K562 (cell line): ENCODE measurements around the gene CXCL13.

Source experiments
- FOXM1 ChIP-seq, 2 experiments: fragments of 450-650 bp in 1 of 2; sonication (generic) in 1 of 2; formaldehyde crosslinking in 1 of 2; IDR thresholded peaks; 2 replicates each; pipeline versions ENCODE4 v1.6.1 to v1.9.0; 2017 to 2022; ENCODE audit warnings: low read depth in 2 of 2, mild to moderate bottlenecking in 2 of 2, missing genetic modification reagents in 1 of 2, moderate library complexity in 1 of 2
- MYNN ChIP-seq, 2 experiments: sonication (generic); formaldehyde crosslinking in 1 of 2; IDR thresholded peaks; 2 replicates each; pipeline versions ENCODE4 v1.5.0 to v1.6.1; 2016 to 2020; ENCODE audit warnings: antibody characterized with exemption in 1 of 2, missing genetic modification reagents in 1 of 2

GRCh38 chr4:77653162-77653758, 47.6 kb downstream of the CXCL13 start:
- TF ChIP-seq FOXM1 (IDR thresholded peaks at IDR 0.05; ENCODE audit: low read depth) (no peak), FOXM1 (CRISPR knock-in tag; IDR thresholded peaks at IDR 0.05; ENCODE audit: low read depth) (no peak), MYNN (IDR thresholded peaks at IDR 0.05) (no peak), MYNN (CRISPR knock-in tag; IDR thresholded peaks at IDR 0.05) (no peak)
